K562 (cell line): Measurements from ENCODE around the gene NR6A1. TPM values are rescaled to one million over a fixed set of nuclear protein-coding genes. Genes with fewer than 3 reads are reported as not detected.

Experiments
- ATAC-seq: fragments of 200-7000 bp; cut with Tn5 transposase; 3 replicates; pipeline ENCODE4 v1.9.1; 2020; ENCODE audit warnings: moderate library complexity
- BruUV-seq: library from RNA; stranded (reverse); fragments of 400-500 nt; replicated peaks from 2 replicates; lab custom pipeline; 2021; lab: Mats Ljungman, UMichigan
- CTCF ChIA-PET: fragments of 300-600 bp; formaldehyde crosslinking; extraction: SDS; loops from one replicate; lab custom pipeline; 2021; ENCODE audit warnings: low intra/inter-chr PET ratio; lab: Yijun Ruan, JAX
- POLR2A ChIA-PET: fragments of 300-600, 350-650 bp; sonication (Branson Sonifier 250); formaldehyde crosslinking; extraction: SDS; loops from one replicate; lab custom pipeline; 2021; ENCODE audit warnings: antibody characterized with exemption, inconsistent platforms; lab: Yijun Ruan, JAX
- DNase-seq, 4 experiments: peaks; one replicate each; pipeline versions ENCODE4 v3.0.0 to v3.0.0-alpha.2; 2011 to 2018; ENCODE audit warnings: low spot score in 3 of 4, mixed read lengths in 3 of 4; ENCODE audit errors: extremely low read depth in 1 of 4
- FAIRE-seq: peaks from 2 replicates; lab custom pipeline; 2011; peaks lifted over from hg19 to GRCh38; lab: Jason Lieb, UNC
- H2AFZ ChIP-seq: 2 replicates; pipeline ENCODE4 v1.6.0; 2011; ENCODE audit warnings: low read depth, low read length, control low read depth, inconsistent platforms
- H3K27ac ChIP-seq: fragments of 200-600 bp; 3 replicates; pipeline ENCODE4 v1.8.0; 2011; ENCODE audit warnings: low read depth, mild to moderate bottlenecking, control low read depth, inconsistent platforms, low read length, moderate library complexity, mixed read lengths; ENCODE audit errors: extremely low read depth
- H3K27me3 ChIP-seq, 2 experiments: fragments of 300-600 bp in 1 of 2; 2 replicates in 1 of 2; 3 replicates in 1 of 2; pipeline versions ENCODE4 v1.6.0 to v1.8.0; 2011; ENCODE audit warnings: inconsistent platforms in 2 of 2, low read length in 2 of 2, mild to moderate bottlenecking in 1 of 2, mixed read lengths in 1 of 2, moderate library complexity in 1 of 2; ENCODE audit not compliant: control insufficient read depth in 2 of 2, insufficient read depth in 2 of 2
- H3K36me3 ChIP-seq: fragments of 300-600 bp; 3 replicates; pipeline ENCODE4 v1.8.0; 2011; ENCODE audit warnings: mild to moderate bottlenecking, low read length, inconsistent platforms; ENCODE audit not compliant: control insufficient read depth, insufficient read depth
- H3K4me1 ChIP-seq, 2 experiments: fragments of 200-600 bp in 1 of 2; replicated peaks in 1 of 2; 2 replicates in 1 of 2; 3 replicates in 1 of 2; pipeline versions ENCODE4 v1.5.1 to v1.8.0; 2011; ENCODE audit warnings: inconsistent platforms in 2 of 2, low read length in 2 of 2, mild to moderate bottlenecking in 1 of 2, mixed read lengths in 1 of 2, moderate library complexity in 1 of 2; ENCODE audit not compliant: control insufficient read depth in 2 of 2, insufficient read depth in 2 of 2
- H3K4me2 ChIP-seq: 2 replicates; pipeline ENCODE4 v1.6.1; 2011; ENCODE audit warnings: low read length, control low read depth, inconsistent platforms, mixed read lengths; ENCODE audit not compliant: insufficient read depth
- H3K4me3 ChIP-seq: fragments of 200-600 bp; sonication (generic), shearing (Covaris generic); 2 replicates; pipeline ENCODE4 v1.5.1; 2016; ENCODE audit warnings: control low read depth, inconsistent platforms
- H3K79me2 ChIP-seq: fragments of 200-600 bp; 3 replicates; pipeline ENCODE4 v1.8.0; 2011; ENCODE audit warnings: low read length, inconsistent platforms; ENCODE audit not compliant: control insufficient read depth, insufficient read depth
- H3K9ac ChIP-seq, 2 experiments: 2 replicates each; pipeline versions ENCODE4 v1.6.0 to v1.6.1; 2011; ENCODE audit warnings: low read depth in 2 of 2, low read length in 2 of 2, control low read depth in 1 of 2, inconsistent platforms in 1 of 2, mild to moderate bottlenecking in 1 of 2, mixed read lengths in 1 of 2; ENCODE audit not compliant: insufficient read depth in 1 of 2
- H3K9me1 ChIP-seq: one replicate; pipeline ENCODE4 v1.6.0; 2011; ENCODE audit warnings: inconsistent platforms, mild to moderate bottlenecking, low read length, moderate library complexity; ENCODE audit not compliant: control insufficient read depth, insufficient read depth
- H3K9me3 ChIP-seq: replicated peaks from 2 replicates; pipeline ENCODE4 v1.5.1; 2011; ENCODE audit warnings: low read depth, low read length, inconsistent platforms; ENCODE audit not compliant: control insufficient read depth, insufficient read depth
- H4K20me1 ChIP-seq: replicated peaks from 2 replicates; pipeline ENCODE4 v1.6.1; 2011; ENCODE audit warnings: low read length, inconsistent platforms, mixed read lengths; ENCODE audit not compliant: control insufficient read depth, insufficient read depth
- ASH1L ChIP-seq: fragments of 450-650 bp; IDR thresholded peaks from 2 replicates; pipeline ENCODE4 v1.6.1; 2018; ENCODE audit warnings: borderline replicate concordance, mild to moderate bottlenecking, low read depth; ENCODE audit not compliant: partially characterized antibody
- BRF1 ChIP-seq: IDR thresholded peaks from 3 replicates; pipeline ENCODE4 v1.6.1; 2011; ENCODE audit warnings: borderline replicate concordance, mild to moderate bottlenecking; ENCODE audit not compliant: insufficient read length; ENCODE audit errors: extremely low read depth
- FOSL1 ChIP-seq: fragments of 200-800 bp; sonication (Bioruptor generic); conservative IDR thresholded peaks from 2 replicates; pipeline ENCODE4 v1.6.1; 2016; ENCODE audit warnings: missing genetic modification characterization, missing compliant biosample characterization
- FOXM1 ChIP-seq, 2 experiments: fragments of 450-650 bp in 1 of 2; sonication (generic) in 1 of 2; formaldehyde crosslinking in 1 of 2; IDR thresholded peaks; 2 replicates each; pipeline versions ENCODE4 v1.6.1 to v1.9.0; 2017 to 2022; ENCODE audit warnings: low read depth in 2 of 2, mild to moderate bottlenecking in 2 of 2, missing genetic modification reagents in 1 of 2, moderate library complexity in 1 of 2
- KDM1A ChIP-seq, 2 experiments: fragments of 450-650 bp; IDR thresholded peaks; 2 replicates each; pipeline ENCODE4 v1.6.1; 2016; ENCODE audit warnings: mild to moderate bottlenecking in 2 of 2
- MAFG ChIP-seq: fragments of 450-650 bp; conservative IDR thresholded peaks from 2 replicates; pipeline ENCODE4 v1.6.1; 2016; ENCODE audit warnings: missing genetic modification characterization, missing compliant biosample characterization
- PTBP1 ChIP-seq: fragments of 200-400 bp; formaldehyde crosslinking; IDR thresholded peaks from 2 replicates; pipeline ENCODE4 v1.6.1; 2017; ENCODE audit warnings: low read depth, low read length
- RBM39 ChIP-seq: fragments of 200-400 bp; formaldehyde crosslinking; optimal IDR thresholded peaks from 2 replicates; pipeline ENCODE3; 2018; ENCODE audit warnings: low read depth, low read length
- SMAD2 ChIP-seq: fragments of 150-350 bp; IDR thresholded peaks from 2 replicates; pipeline ENCODE4 v1.6.1; 2014; ENCODE audit warnings: low read depth, mild to moderate bottlenecking, low read length
- SMARCE1 ChIP-seq: fragments of 450-650 bp; IDR thresholded peaks from 2 replicates; pipeline ENCODE4 v1.7.1; 2016; ENCODE audit warnings: mild to moderate bottlenecking
- SPI1 ChIP-seq: IDR thresholded peaks from 2 replicates; pipeline ENCODE4 v1.6.1; 2011; ENCODE audit warnings: low read depth, low read length, control low read depth, borderline replicate concordance
- TFAP4 ChIP-seq: sonication (generic); formaldehyde crosslinking; IDR thresholded peaks from 2 replicates; pipeline ENCODE4 v1.8.0; 2022; ENCODE audit warnings: missing genetic modification reagents, mild to moderate bottlenecking, moderate library complexity, borderline replicate concordance
- ZNF347 ChIP-seq: fragments of 450-650 bp; formaldehyde crosslinking; IDR thresholded peaks from 2 replicates; pipeline ENCODE4 v1.4.0; 2020; ENCODE audit warnings: low read depth, mild to moderate bottlenecking, moderate library complexity
- ZNF778 ChIP-seq: fragments of 450-650 bp; formaldehyde crosslinking; IDR thresholded peaks from 2 replicates; pipeline ENCODE4 v1.4.0; 2020; ENCODE audit warnings: mild to moderate bottlenecking, moderate library complexity
- WGBS: fragments of 100-300 bp; shearing (Covaris generic); methylation state at CpG from one replicate; pipeline ENCODE4 v1.1.6; 2016; ENCODE audit warnings: low coverage, mixed read lengths; ENCODE audit not compliant: insufficient coverage; ENCODE audit errors: missing lambda C conversion rate; 5-methylcytosine and 5-hydroxymethylcytosine counted together
- in situ Hi-C: fragments of 300-500 bp; cut with MboI; formaldehyde crosslinking; loops from 4 replicates; pipeline ENCODE4 v1.15.0; 2018; ENCODE audit warnings: inconsistent platforms, mixed read lengths
- intact Hi-C: fragments of 100-400 bp; cut with micrococcal nuclease; formaldehyde crosslinking; loops from 2 replicates; pipeline ENCODE4 v1.14.2; 2022
- polyA plus RNA-seq, 8 experiments: library from polyadenylated mRNA; depleted of rRNA in 4 of 8; stranded (reverse) in 5 of 8; unstranded in 3 of 8; fragments of >200 nt; fragmentation: Nextera tagmentation in 2 of 8; fragmentation: Illumina TruSeq in 1 of 8; extraction: Ambion mirVana in 2 of 8; extraction: Trizol in 1 of 8; gene quantifications; 2 replicates each; pipeline versions ENCODE4 v1.2.1 to v1.2.3, GENCODE V29; 2011 to 2014; ENCODE audit warnings: inconsistent platforms in 1 of 8, missing spikeins in 1 of 8
- total RNA-seq, 7 experiments: library from RNA; depleted of rRNA in 6 of 7; stranded (reverse); fragments of >200 nt in 6 of 7; fragmentation: Illumina TruSeq in 2 of 7; extraction: Trizol in 2 of 7; gene quantifications; 2 replicates each; pipeline versions ENCODE4 v1.2.1 to v1.2.3, GENCODE V29; 2011 to 2021; ENCODE audit warnings: low replicate concordance in 1 of 7
- TF ChIP-seq, protein P1 (sequence below): IDR thresholded peaks from 2 replicates; pipeline ENCODE4 v1.6.1; 2011; ENCODE audit not compliant: insufficient read length; ENCODE audit errors: extremely low read depth

NR6A1 gene
- total and polyA plus RNA-seq, 9 of the 15 experiments (the other 6 are each of a cell fraction or from before 2014, with no cell fraction given): 9.7 to 55.4 (median 28.3) TPM

- no peaks in the 10 kb centered on the region for H3K27me3 ChIP-seq
- CTCF ChIA-PET: no interaction called here
- peaks cover 53% of the 10 kb centered on the region for H3K36me3 ChIP-seq
- BruUV-seq: no TSS peak
- in situ Hi-C loops (no loop called here), intact Hi-C loops (no loop called here)
- DNase-seq (no peak), FAIRE-seq (no peak)
- H3K9me3 ChIP-seq: no peaks in the 10 kb centered on the region
- no peak overlapping the region for H3K27ac ChIP-seq
- H4K20me1 ChIP-seq: no peaks in the 10 kb centered on the region; the same call in none of the 2 replicates
- POLR2A ChIA-PET: no interaction called here
- peaks cover 3 to 4% of the 10 kb centered on the region in 2 experiments; a peak in 4 of 5 replicates for H3K4me1 ChIP-seq
- no peaks in the 10 kb centered on the region for H3K79me2 ChIP-seq
- TF ChIP-seq RBM39: no peak
- TF ChIP-seq SMAD2: no peak
- TF ChIP-seq SPI1: peak; percentile 69
- TF ChIP-seq, all 486 proteins: peak for 1
- no peak overlapping the region for H2AFZ ChIP-seq
- peaks cover 2% of the 10 kb centered on the region for H3K9me1 ChIP-seq
- no peak overlapping the region for H3K9ac ChIP-seq
- no peak overlapping the region for H3K4me2 ChIP-seq
- ATAC-seq: no peak
- H3K4me3 ChIP-seq: no peak overlapping the region
Observed at GRCh38 chr9:124541824-124542223, 229.3 kb downstream of the NR6A1 start.

GRCh38 chr9:124537926-124538325, 233.2 kb downstream of the NR6A1 start:
- Histone ChIP-seq H3K79me2 (no peaks in the 10 kb centered on the region), H4K20me1 (no peaks in the 10 kb centered on the region; the same call in none of the 2 replicates), H3K4me2 (no peak overlapping the region), H3K9ac (no peak overlapping the region), H3K4me1 (peaks cover 0 to 4% of the 10 kb centered on the region in 2 experiments; a peak in 3 of 5 replicates)
- FAIRE-seq: no peak
- in situ Hi-C loops (no loop called here), intact Hi-C loops (loop anchor here (5.0 kb wide), 1 partner anchor 56 kb away; no protein-coding TSS in a partner anchor)
- BruUV-seq: no TSS peak
- TF ChIP-seq TFAP4 (CRISPR knock-in tag): peak; percentile 15; the same call in 1 of the 2 replicates
- no peak for TF ChIP-seq ASH1L
- no peak for TF ChIP-seq BRF1
- no peak for TF ChIP-seq ZNF347 (CRISPR knock-in tag)
- TF ChIP-seq MAFG (tag): no peak
- no peak for TF ChIP-seq ZNF778 (CRISPR knock-in tag)
- TF ChIP-seq KDM1A (IDR thresholded peaks at IDR 0.05): peak in 1 of 2 experiments; percentile 53; a peak in 2 of 4 replicates
- no peak for TF ChIP-seq FOXM1 (IDR thresholded peaks at IDR 0.05; ENCODE audit: low read depth)
- TF ChIP-seq FOXM1 (CRISPR knock-in tag; IDR thresholded peaks at IDR 0.05; ENCODE audit: low read depth): no peak
- peak; percentile 36; the same call in 1 of the 2 replicates for TF ChIP-seq FOSL1 (tag)
- TF ChIP-seq, protein P1, sequence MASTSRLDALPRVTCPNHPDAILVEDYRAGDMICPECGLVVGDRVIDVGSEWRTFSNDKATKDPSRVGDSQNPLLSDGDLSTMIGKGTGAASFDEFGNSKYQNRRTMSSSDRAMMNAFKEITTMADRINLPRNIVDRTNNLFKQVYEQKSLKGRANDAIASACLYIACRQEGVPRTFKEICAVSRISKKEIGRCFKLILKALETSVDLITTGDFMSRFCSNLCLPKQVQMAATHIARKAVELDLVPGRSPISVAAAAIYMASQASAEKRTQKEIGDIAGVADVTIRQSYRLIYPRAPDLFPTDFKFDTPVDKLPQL: no peak
- TF ChIP-seq SMARCE1: no peak
- TF ChIP-seq PTBP1: no peak
- TF ChIP-seq, all 486 proteins: peak for 3
- no peaks in the 10 kb centered on the region for H3K27me3 ChIP-seq
- 54% methylated on average over 8 of the region's 8 CpGs for WGBS
- no peak overlapping the region for H2AFZ ChIP-seq
- H3K9me3 ChIP-seq: no peaks in the 10 kb centered on the region
- H3K4me3 ChIP-seq: no peak overlapping the region
- ATAC-seq (no peak), DNase-seq (peak in 3 of 4 experiments; percentile 23 to 45 (median 31))
- no peaks in the 10 kb centered on the region for H3K9me1 ChIP-seq
- H3K36me3 ChIP-seq: peaks cover 73% of the 10 kb centered on the region; the same call in 2 of the 3 replicates
- H3K27ac ChIP-seq: no peak overlapping the region
- ChIA-PET CTCF (interaction anchor here (0.6 to 1.1 kb wide), 2 partner anchors 34 to 123 kb away, joined by 3 read pairs; partner anchors contain the start of gene PSMB7), POLR2A (no interaction called here)
